MV-4-11 (cell line): Measurements from ENCODE around the gene FLG.
"Not testable (repeated sequence)": the region's sequence is repeated elsewhere in the genome, so short reads cannot be mapped to it uniquely, and the experiment has no call there.

Experiments
- DNase-seq: peaks from one replicate; lab custom pipeline; 2025; lab: John Stamatoyannopoulos, UW

Gene FLG

DNA sequence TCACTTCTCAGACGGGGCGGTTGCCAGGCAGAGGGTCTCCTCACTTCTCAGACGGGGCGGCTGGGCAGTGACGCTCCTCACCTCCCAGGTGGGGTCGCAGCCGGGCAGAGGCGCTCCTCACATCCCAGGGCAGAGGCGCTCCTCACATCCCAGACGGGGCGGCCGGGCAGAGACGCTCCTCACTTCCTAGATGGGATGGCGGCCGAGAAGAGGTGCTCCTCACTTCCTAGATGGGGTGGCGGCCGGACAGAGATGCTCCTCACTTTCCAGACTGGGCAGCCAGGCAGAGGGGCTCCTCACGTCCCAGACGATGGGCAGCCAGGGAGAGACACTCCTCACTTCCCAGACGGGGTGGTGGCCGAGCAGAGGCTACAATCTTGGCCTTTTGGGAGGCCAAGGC lies 68.6 kb downstream of the FLG start:
- not testable (repeated sequence) for DNase-seq
